Esophagus muscularis mucosa (tissue), 4 donors: ENCODE results near the gene KLK14. TPM values are rescaled to one million over a fixed set of nuclear protein-coding genes. Genes with fewer than 3 reads are reported as not detected.

Source experiments
- DNase-seq: peaks from one replicate; pipeline ENCODE4 v3.0.0-alpha.2; 2017; ENCODE audit errors: extremely low spot score
- H3K27ac ChIP-seq, 4 donors: fragments of 200-600 bp; sonication (generic); replicated peaks in 1 of 4; 1 replicate in 3 of 4; 2 replicates in 1 of 4; pipeline ENCODE4 v1.5.1; 2016 to 2019; ENCODE audit warnings: mild to moderate bottlenecking in 1 of 4
- H3K27me3 ChIP-seq, 4 donors: fragments of 200-600 bp; sonication (generic); one replicate each; pipeline versions ENCODE4 v1.5.1 to v1.6.0; 2016 to 2019
- H3K36me3 ChIP-seq, 4 donors: fragments of 200-600 bp; sonication (generic); one replicate each; pipeline ENCODE4 v1.5.1; 2016 to 2019
- H3K4me1 ChIP-seq, 4 donors: fragments of 200-600 bp; sonication (generic); one replicate each; pipeline ENCODE4 v1.5.1; 2016 to 2019
- H3K4me3 ChIP-seq, 4 donors: fragments of 200-600 bp; sonication (generic); 1 replicate in 2 of 4; 2 replicates in 2 of 4; pipeline ENCODE4 v1.5.1; 2016 to 2019; ENCODE audit warnings: mild to moderate bottlenecking in 4 of 4, moderate library complexity in 1 of 4
- H3K9me3 ChIP-seq, 4 donors: fragments of 200-600 bp; sonication (generic); 1 replicate in 3 of 4; 2 replicates in 1 of 4; pipeline ENCODE4 v1.5.1; 2016 to 2019
- EP300 ChIP-seq: sonication (generic); formaldehyde crosslinking; IDR thresholded peaks from one replicate; pipeline ENCODE4 v1.6.1; 2017; ENCODE audit warnings: antibody characterized with exemption
- POLR2A ChIP-seq: fragments of 450-650 bp; IDR thresholded peaks from one replicate; pipeline ENCODE4 v1.6.1; 2017; ENCODE audit warnings: antibody characterized with exemption, moderate library complexity, mild to moderate bottlenecking, low read depth
- POLR2AphosphoS5 ChIP-seq, 2 donors: sonication (generic); formaldehyde crosslinking; IDR thresholded peaks; one replicate each; pipeline ENCODE4 v1.6.1; 2017; ENCODE audit warnings: antibody characterized with exemption in 2 of 2
- WGBS: methylation state at CpG from one replicate; pipeline ENCODE4 v1.1.5; 2018; 5-methylcytosine and 5-hydroxymethylcytosine counted together
- intact Hi-C: fragments of 100-400 bp; cut with DNase I; formaldehyde crosslinking; loops from one replicate; pipeline ENCODE4 v1.15.1; 2023
- total RNA-seq, 4 donors: library from RNA; depleted of rRNA; stranded (reverse); fragments of >200 nt; gene quantifications; one replicate each; pipeline versions ENCODE4 v1.1.0 to v1.2.1, GENCODE V29; 2016
- TF ChIP-seq, protein P1 (sequence below), 3 experiments: fragments of 200-600 bp in 2 of 3; fragments of 450-650 bp in 1 of 3; sonication (generic) in 2 of 3; IDR thresholded peaks; one replicate each; pipeline ENCODE4 v1.5.1; 2017 to 2019; ENCODE audit warnings: antibody characterized with exemption in 3 of 3, mild to moderate bottlenecking in 2 of 3, moderate library complexity in 1 of 3

The KLK14 gene
- total RNA-seq, 4 donors from 2014 or later = 0.52 TPM; not detected in 3

DNA sequence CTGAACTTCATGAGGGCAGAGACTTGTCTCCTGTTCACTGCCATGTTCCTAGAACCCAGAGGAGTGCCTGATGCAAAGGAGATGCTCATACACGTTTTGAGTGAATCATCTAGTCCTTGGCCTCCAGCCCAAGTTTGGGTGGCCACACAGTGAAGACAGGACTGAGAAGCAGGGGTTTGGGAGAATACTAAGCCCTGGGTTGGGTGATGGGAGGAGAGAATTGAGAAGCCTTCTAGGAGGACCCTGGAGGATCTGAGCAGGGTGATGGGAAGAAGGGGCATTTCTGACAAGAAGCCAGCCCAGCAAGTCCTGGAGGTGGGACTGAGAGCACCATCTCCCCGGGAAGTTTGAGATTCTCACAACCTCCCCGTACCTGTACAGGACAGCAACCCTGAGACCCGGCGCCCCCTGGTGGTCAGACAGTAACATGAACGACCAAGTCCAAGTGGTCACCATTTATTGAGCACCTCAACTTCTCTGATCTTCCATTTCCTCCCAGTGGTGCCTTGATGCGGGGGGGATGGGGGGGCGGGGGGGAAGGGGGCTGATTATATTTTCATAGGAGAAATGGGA lies 14.6 kb upstream of the KLK14 start:
- Histone ChIP-seq H3K27ac (no peak overlapping the region), H3K4me3 (no peak overlapping the region), H3K4me1 (peaks cover 5 to 33% (median 14%) of the 10 kb centered on the region in 4 donors), H3K9me3 (no peaks in the 10 kb centered on the region), H3K27me3 (no peaks in the 10 kb centered on the region), H3K36me3 (peaks cover 0 to 38% (median 15%) of the 10 kb centered on the region in 4 donors)
- DNase-seq = no peak
- 5% methylated on average over 6 of the region's 8 CpGs for WGBS
- intact Hi-C loops = loop anchor here (5.0 kb wide), 1 partner anchor 75 kb away; no protein-coding TSS in a partner anchor
- no peak for TF ChIP-seq POLR2AphosphoS5 (IDR thresholded peaks at IDR 0.05)
- TF ChIP-seq POLR2A = no peak
- no peak for TF ChIP-seq EP300
- TF ChIP-seq, protein P1, sequence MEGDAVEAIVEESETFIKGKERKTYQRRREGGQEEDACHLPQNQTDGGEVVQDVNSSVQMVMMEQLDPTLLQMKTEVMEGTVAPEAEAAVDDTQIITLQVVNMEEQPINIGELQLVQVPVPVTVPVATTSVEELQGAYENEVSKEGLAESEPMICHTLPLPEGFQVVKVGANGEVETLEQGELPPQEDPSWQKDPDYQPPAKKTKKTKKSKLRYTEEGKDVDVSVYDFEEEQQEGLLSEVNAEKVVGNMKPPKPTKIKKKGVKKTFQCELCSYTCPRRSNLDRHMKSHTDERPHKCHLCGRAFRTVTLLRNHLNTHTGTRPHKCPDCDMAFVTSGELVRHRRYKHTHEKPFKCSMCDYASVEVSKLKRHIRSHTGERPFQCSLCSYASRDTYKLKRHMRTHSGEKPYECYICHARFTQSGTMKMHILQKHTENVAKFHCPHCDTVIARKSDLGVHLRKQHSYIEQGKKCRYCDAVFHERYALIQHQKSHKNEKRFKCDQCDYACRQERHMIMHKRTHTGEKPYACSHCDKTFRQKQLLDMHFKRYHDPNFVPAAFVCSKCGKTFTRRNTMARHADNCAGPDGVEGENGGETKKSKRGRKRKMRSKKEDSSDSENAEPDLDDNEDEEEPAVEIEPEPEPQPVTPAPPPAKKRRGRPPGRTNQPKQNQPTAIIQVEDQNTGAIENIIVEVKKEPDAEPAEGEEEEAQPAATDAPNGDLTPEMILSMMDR (IDR thresholded peaks at IDR 0.05) = peak; percentile 37 to 68 (median 40)

DNA sequence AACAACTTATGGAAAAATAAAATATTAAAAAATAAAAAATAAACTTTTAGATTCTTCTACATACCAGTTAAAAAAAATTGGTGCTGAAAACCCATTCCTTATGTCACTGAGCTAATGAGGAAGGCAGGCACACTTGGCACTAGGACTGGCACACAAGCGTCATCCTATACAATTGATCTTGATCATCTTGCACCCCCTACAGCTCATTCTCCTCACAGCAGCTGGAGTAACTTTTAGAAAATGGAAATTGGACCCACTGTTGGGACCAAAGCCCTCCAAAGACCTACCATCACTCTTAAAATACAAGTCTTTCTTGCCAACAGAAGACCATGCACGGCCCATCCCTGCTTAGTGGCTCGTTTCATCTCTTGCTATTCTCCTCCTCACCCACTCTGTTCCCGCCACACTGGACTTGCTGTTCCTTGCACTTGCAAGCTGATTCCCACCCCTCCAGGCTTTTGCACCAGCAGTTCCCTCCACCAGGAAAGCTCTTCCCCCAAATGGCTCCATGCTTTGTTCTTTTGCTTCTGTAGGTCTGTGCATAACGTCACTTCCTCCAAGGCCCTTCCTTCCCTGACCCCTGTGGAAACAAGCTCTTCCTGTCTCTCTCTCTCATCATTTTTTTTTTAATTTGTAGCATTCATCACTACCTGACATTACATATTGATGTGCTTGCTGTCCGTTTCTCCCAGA lies 13.9 kb upstream of the KLK14 start:
- no peak for DNase-seq
- Histone ChIP-seq H3K9me3 (no peaks in the 10 kb centered on the region), H3K36me3 (peaks cover 0 to 32% (median 14%) of the 10 kb centered on the region in 4 donors), H3K4me1 (peaks cover 0 to 27% (median 13%) of the 10 kb centered on the region in 4 donors), H3K4me3 (no peak overlapping the region), H3K27me3 (no peaks in the 10 kb centered on the region), H3K27ac (no peak overlapping the region)
- TF ChIP-seq EP300 = no peak
- 71% methylated on average over 6 of the region's 6 CpGs for WGBS
- intact Hi-C loops = loop anchor here (5.0 kb wide), 1 partner anchor 74 kb away; no protein-coding TSS in a partner anchor

GRCh38 chr19:51094696-51095279 lies 12.1 kb upstream of the KLK14 start:
- H3K4me1 ChIP-seq = peaks cover 0 to 17% (median 8%) of the 10 kb centered on the region in 4 donors
- peaks cover 0 to 19% (median 3%) of the 10 kb centered on the region in 4 donors for H3K36me3 ChIP-seq
- no peak for DNase-seq
- intact Hi-C loops = loop anchor here (5.0 kb wide), 1 partner anchor 72 kb away; no protein-coding TSS in a partner anchor
- TF ChIP-seq POLR2AphosphoS5 (IDR thresholded peaks at IDR 0.05) (no peak), POLR2A (no peak), EP300 (no peak)
- TF ChIP-seq, protein P1 (IDR thresholded peaks at IDR 0.05) = peak; percentile 43 to 63 (median 45)
- no peaks in the 10 kb centered on the region for H3K9me3 ChIP-seq
- WGBS = 15% methylated on average over 11 of the region's 15 CpGs
- H3K27me3 ChIP-seq = no peaks in the 10 kb centered on the region
- H3K27ac ChIP-seq = no peak overlapping the region
- H3K4me3 ChIP-seq = no peak overlapping the region

DNA sequence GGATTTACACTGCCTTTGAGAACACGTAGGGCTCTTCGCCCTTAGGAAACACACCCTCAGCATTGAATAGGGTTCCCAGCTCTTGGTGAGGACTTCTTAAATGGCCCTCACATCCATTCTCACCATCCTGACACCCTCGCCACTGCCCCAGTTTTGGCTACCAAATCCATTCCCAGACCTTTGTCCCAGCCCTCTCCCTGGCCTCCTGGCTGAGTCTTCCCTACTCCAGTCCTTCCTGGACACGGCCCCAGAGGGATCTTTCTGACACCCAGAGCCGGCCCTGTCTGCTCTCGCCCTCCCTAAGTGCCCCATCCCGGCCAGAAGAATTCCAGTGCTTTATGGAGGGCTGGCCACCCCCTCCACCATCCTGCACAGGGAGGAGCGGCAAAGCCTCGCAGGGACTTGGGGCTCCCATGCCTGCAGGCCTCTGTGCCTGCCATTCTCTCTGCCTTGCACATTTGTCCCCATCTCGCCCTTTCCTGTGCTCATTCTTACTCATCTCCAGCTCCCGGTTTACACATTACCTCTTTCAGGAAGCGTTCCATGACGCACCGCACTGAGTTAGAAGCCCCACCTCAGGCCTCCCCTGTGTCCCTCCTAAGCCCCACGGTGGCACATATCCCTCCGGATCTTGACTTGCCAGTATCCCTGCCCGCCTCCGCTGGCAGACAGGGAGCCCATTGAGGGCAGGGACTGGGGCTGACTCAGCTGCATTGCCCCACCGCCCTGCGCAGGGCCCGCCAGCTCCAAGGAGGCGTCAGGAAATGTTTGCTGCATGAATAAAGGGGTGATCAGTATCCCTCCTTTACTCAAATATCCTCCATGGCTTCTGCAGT lies 11.0 kb upstream of the KLK14 start:
- Histone ChIP-seq H3K4me3 (no peak overlapping the region), H3K27ac (no peak overlapping the region), H3K36me3 (peaks cover 0 to 9% (median 2%) of the 10 kb centered on the region in 4 donors), H3K9me3 (no peaks in the 10 kb centered on the region), H3K4me1 (peaks cover 0 to 6% (median 4%) of the 10 kb centered on the region in 4 donors), H3K27me3 (no peaks in the 10 kb centered on the region)
- intact Hi-C loops = no loop called here
- TF ChIP-seq POLR2A = no peak
- TF ChIP-seq, protein P1 (IDR thresholded peaks at IDR 0.05) = no peak
- no peak for TF ChIP-seq POLR2AphosphoS5 (IDR thresholded peaks at IDR 0.05)
- TF ChIP-seq EP300 = no peak
- no peak for DNase-seq
- WGBS = 78% methylated on average over 20 of the region's 22 CpGs
